Common myeloid progenitor, CD34-positive (primary cell): ENCODE measurements around the gene HELZ.

ENCODE experiments used
- CTCF ChIA-PET: fragments of 350-600 bp; sonication (Branson Sonifier 250); formaldehyde crosslinking; loops from one replicate; lab custom pipeline; 2021; ENCODE audit warnings: antibody characterized with exemption; lab: Charles Lee
- POLR2A ChIA-PET: fragments of 350-600 bp; sonication (Branson Sonifier 250); formaldehyde crosslinking; loops from one replicate; lab custom pipeline; 2021; ENCODE audit warnings: antibody characterized with exemption; lab: Charles Lee
- DNase-seq, 3 donors: peaks; one replicate each; pipeline versions ENCODE4 v3.0.0 to v3.0.0-alpha.2; 2013
- H3K27ac ChIP-seq, 2 experiments: 1 replicate in 1 of 2; 2 replicates in 1 of 2; pipeline ENCODE4 v1.7.0; 2013; ENCODE audit warnings: inconsistent platforms in 2 of 2, low read length in 2 of 2, mild to moderate bottlenecking in 2 of 2, low read depth in 1 of 2, moderate library complexity in 1 of 2; ENCODE audit not compliant: severe bottlenecking in 2 of 2, insufficient read depth in 1 of 2, poor library complexity in 1 of 2
- H3K27me3 ChIP-seq, 5 experiments: replicated peaks in 2 of 5; 1 replicate in 3 of 5; 2 replicates in 2 of 5; pipeline versions ENCODE4 v1.6.1 to v1.7.0; 2013; ENCODE audit warnings: low read length in 4 of 5, mild to moderate bottlenecking in 2 of 5, moderate library complexity in 2 of 5, inconsistent platforms in 1 of 5; ENCODE audit not compliant: insufficient read depth in 5 of 5, control insufficient read depth in 4 of 5
- H3K36me3 ChIP-seq, 4 experiments: 1 replicate in 2 of 4; 2 replicates in 2 of 4; pipeline versions ENCODE4 v1.6.1 to v1.7.0; 2013; ENCODE audit warnings: low read length in 3 of 4, control low read depth in 1 of 4, mild to moderate bottlenecking in 1 of 4; ENCODE audit not compliant: control insufficient read depth in 4 of 4, insufficient read depth in 4 of 4
- H3K4me1 ChIP-seq, 4 experiments: 1 replicate in 3 of 4; 2 replicates in 1 of 4; pipeline versions ENCODE4 v1.6.1 to v1.7.1; 2013; ENCODE audit warnings: low read length in 3 of 4, mild to moderate bottlenecking in 3 of 4, control low read depth in 1 of 4, inconsistent platforms in 1 of 4, moderate library complexity in 1 of 4; ENCODE audit not compliant: control insufficient read depth in 4 of 4, insufficient read depth in 4 of 4; ENCODE audit errors: control extremely low read depth in 1 of 4
- H3K4me3 ChIP-seq, 7 experiments: 1 replicate in 4 of 7; 2 replicates in 3 of 7; pipeline versions ENCODE4 v1.5.1 to v1.7.0; 2013; ENCODE audit warnings: mild to moderate bottlenecking in 7 of 7, low read length in 6 of 7, moderate library complexity in 6 of 7, inconsistent platforms in 2 of 7, low read depth in 2 of 7, control low read depth in 1 of 7; ENCODE audit not compliant: insufficient read depth in 4 of 7, control insufficient read depth in 1 of 7; ENCODE audit errors: extremely low read depth in 1 of 7
- H3K9me3 ChIP-seq, 5 experiments: 1 replicate in 4 of 5; 2 replicates in 1 of 5; pipeline versions ENCODE4 v1.6.1 to v1.7.1; 2013; ENCODE audit warnings: low read length in 4 of 5, mild to moderate bottlenecking in 2 of 5, inconsistent platforms in 1 of 5, low read depth in 1 of 5, moderate library complexity in 1 of 5; ENCODE audit not compliant: control insufficient read depth in 4 of 5, insufficient read depth in 2 of 5; ENCODE audit errors: control extremely low read depth in 1 of 5
- WGBS: methylation state at CpG from one replicate; pipeline ENCODE4 v1.1.5; 2013; ENCODE audit not compliant: insufficient coverage; 5-methylcytosine and 5-hydroxymethylcytosine counted together

HELZ gene

DNA sequence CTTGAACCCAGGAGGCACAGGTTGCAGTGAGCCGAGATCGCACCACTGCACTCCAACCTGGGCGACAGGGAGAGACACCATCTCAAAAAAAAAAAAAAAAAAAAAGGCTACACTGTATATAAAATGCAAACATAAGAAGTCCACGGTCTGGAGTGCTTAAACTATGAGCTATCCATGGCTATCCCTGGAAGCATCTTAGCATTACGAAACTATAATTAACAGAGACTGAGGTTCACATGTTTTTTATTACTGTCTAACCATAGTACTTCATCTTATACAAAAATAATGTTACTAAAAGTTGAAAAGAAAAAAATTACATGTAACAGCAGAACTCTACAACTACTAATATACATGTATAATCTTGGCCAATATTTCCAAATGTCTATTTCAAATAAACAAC, 32.8 kb downstream of the HELZ start:
- H3K27ac ChIP-seq, result no peak overlapping the region
- ChIA-PET CTCF (interaction anchor here (0.6 to 1.5 kb wide), 5 partner anchors 9 to 81 kb away, joined by 3 to 5 read pairs (median 3); no protein-coding TSS in a partner anchor), POLR2A (no interaction called here)

GRCh38 chr17:67211742-67212141, 33.3 kb downstream of the HELZ start:
- CTCF ChIA-PET, result interaction anchor here (0.9 to 1.5 kb wide), 3 partner anchors 9 to 81 kb away, joined by 3 read pairs; no protein-coding TSS in a partner anchor
- POLR2A ChIA-PET, result no interaction called here
- H3K9me3 ChIP-seq, result no peaks in the 10 kb centered on the region
- H3K36me3 ChIP-seq, result peaks cover 5 to 26% (median 15%) of the 10 kb centered on the region in 4 experiments
- no peak for DNase-seq
- no peak overlapping the region for H3K4me3 ChIP-seq
- WGBS, result 95% methylated on average over 4 of the region's 5 CpGs
- H3K27ac ChIP-seq, result no peak overlapping the region
- no peaks in the 10 kb centered on the region for H3K27me3 ChIP-seq
- H3K4me1 ChIP-seq, result peaks cover 0 to 12% (median 9%) of the 10 kb centered on the region in 4 experiments

More for the DNA sequence above, 32.8 kb downstream of the HELZ start:
- no peaks in the 10 kb centered on the region for H3K9me3 ChIP-seq
- H3K4me3 ChIP-seq, result no peak overlapping the region
- H3K27me3 ChIP-seq, result no peaks in the 10 kb centered on the region
- peaks cover 0 to 13% (median 9%) of the 10 kb centered on the region in 4 experiments for H3K4me1 ChIP-seq
- no peak for DNase-seq
- WGBS, result no CpG with 5 or more reads among the region's 5 CpGs
- H3K36me3 ChIP-seq, result peaks cover 5 to 30% (median 18%) of the 10 kb centered on the region in 4 experiments

DNA sequence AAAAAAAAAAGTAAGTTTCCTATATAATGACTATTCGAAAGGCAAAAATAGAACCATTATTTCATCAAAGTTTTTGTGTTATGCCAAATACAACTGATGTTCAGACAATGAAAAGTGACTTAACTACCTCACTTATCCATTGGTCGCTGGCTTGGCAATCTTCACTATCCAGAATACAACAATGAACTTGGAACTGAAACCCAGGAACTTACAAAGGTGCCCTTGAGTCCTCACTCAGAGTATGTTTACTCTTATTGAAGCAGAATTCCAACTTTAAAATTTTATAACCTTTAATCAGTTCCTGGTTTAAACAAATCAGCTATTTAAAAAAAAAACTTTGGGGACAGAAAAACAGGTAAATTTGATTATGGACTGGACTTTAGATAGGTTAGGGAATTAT, 34.1 kb downstream of the HELZ start:
- 80% methylated on average over 1 of the region's 2 CpGs for WGBS
- no peak for DNase-seq
- H3K27ac ChIP-seq, result no peak overlapping the region
- CTCF ChIA-PET, result interaction anchor here (0.6 to 2.8 kb wide), 3 partner anchors 9 to 796 kb away, joined by 3 to 13 read pairs (median 4); no protein-coding TSS in a partner anchor
- POLR2A ChIA-PET, result no interaction called here
- peaks cover 0 to 12% (median 9%) of the 10 kb centered on the region in 4 experiments for H3K4me1 ChIP-seq
- peaks cover 0 to 19% (median 10%) of the 10 kb centered on the region in 4 experiments for H3K36me3 ChIP-seq
- H3K9me3 ChIP-seq, result no peaks in the 10 kb centered on the region
- H3K4me3 ChIP-seq, result no peak overlapping the region
- no peaks in the 10 kb centered on the region for H3K27me3 ChIP-seq

DNA sequence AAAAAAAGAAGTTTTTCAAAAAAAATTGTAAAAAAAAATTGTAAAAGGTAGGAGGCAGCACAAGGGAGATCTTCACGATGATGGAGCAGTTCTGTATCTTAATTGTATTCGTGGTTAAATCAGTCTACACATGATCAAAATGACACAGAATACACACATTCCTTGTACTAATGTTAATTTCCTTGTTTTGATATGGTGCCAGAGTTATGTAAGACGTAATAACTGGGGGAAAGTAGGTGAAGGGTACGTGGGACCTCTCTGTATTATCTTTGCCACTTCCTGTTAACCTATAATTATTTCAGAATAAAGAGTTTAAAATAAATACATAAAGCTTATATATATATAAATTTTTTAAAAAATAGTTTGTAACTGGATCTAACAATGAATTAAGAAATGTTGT, 36.8 kb downstream of the HELZ start:
- no CpG with 5 or more reads among the region's 4 CpGs for WGBS
- CTCF ChIA-PET, result interaction anchor here (0.9 kb wide), 1 partner anchor 14 kb away, joined by 4 read pairs; no protein-coding TSS in a partner anchor
- POLR2A ChIA-PET, result no interaction called here

GRCh38 chr17:67203818-67204217, 41.2 kb downstream of the HELZ start:
- Histone ChIP-seq H3K4me1 (no peaks in the 10 kb centered on the region), H3K36me3 (peaks cover 11 to 32% (median 19%) of the 10 kb centered on the region in 4 experiments), H3K9me3 (no peaks in the 10 kb centered on the region), H3K27me3 (no peaks in the 10 kb centered on the region), H3K27ac (no peak overlapping the region), H3K4me3 (no peak overlapping the region)
- no peak for DNase-seq
- ChIA-PET CTCF (interaction anchor here (1.0 kb wide), 1 partner anchor 119 kb away, joined by 3 read pairs; no protein-coding TSS in a partner anchor), POLR2A (no interaction called here)

More for the DNA sequence above, 36.8 kb downstream of the HELZ start:
- H3K4me1 ChIP-seq, result peaks cover 0 to 7% (median 6%) of the 10 kb centered on the region in 4 experiments
- H3K36me3 ChIP-seq, result peaks cover 2 to 8% (median 3%) of the 10 kb centered on the region in 4 experiments
- no peak overlapping the region for H3K27ac ChIP-seq
- peak in 2 of 3 donors; percentile 9 to 22 for DNase-seq
- H3K9me3 ChIP-seq, result no peaks in the 10 kb centered on the region
- H3K4me3 ChIP-seq, result no peak overlapping the region
- H3K27me3 ChIP-seq, result no peaks in the 10 kb centered on the region

DNA sequence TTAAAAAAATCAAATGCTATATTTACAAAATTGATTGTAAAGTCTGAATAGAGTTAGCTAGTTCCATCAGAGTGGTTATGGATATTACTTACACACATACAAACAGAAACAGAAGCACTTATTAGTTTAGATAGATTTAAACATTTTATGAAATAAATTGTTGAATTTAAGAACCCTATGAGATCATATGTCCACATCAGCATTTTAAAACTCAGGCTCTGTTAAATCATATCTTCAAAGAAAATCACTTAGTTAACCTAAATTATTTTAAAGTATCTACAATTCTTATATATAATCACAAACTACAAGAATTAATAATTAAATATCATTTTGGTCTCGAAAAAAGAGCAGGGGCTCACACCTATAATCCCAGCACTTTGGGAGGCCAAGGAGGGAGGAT, 42.5 kb downstream of the HELZ start:
- H3K27me3 ChIP-seq, result no peaks in the 10 kb centered on the region
- ChIA-PET POLR2A (no interaction called here), CTCF (interaction anchor here (0.8 kb wide), 1 partner anchor 10 kb away, joined by 3 read pairs; no protein-coding TSS in a partner anchor)
- no peak overlapping the region for H3K27ac ChIP-seq
- H3K4me1 ChIP-seq, result no peaks in the 10 kb centered on the region
- no peak overlapping the region for H3K4me3 ChIP-seq
- no peak for DNase-seq
- no CpG with 5 or more reads among the region's 1 CpG for WGBS
- H3K36me3 ChIP-seq, result peaks cover 14 to 36% (median 23%) of the 10 kb centered on the region in 4 experiments
- H3K9me3 ChIP-seq, result peaks cover 0 to 1% (median 0%) of the 10 kb centered on the region in 5 experiments

GRCh38 chr17:67200727-67201301, 44.2 kb downstream of the HELZ start:
- no peak overlapping the region for H3K4me3 ChIP-seq
- H3K27me3 ChIP-seq, result no peaks in the 10 kb centered on the region
- ChIA-PET POLR2A (no interaction called here), CTCF (interaction anchor here (1.5 kb wide), 1 partner anchor 21 kb away, joined by 3 read pairs; no protein-coding TSS in a partner anchor)
- peak in 1 of 3 donors; percentile 10 for DNase-seq
- peaks cover 19 to 50% (median 34%) of the 10 kb centered on the region in 4 experiments for H3K36me3 ChIP-seq
- H3K9me3 ChIP-seq, result peaks cover 0 to 1% (median 0%) of the 10 kb centered on the region in 5 experiments
- H3K4me1 ChIP-seq, result no peaks in the 10 kb centered on the region
- 100% methylated on average over 2 of the region's 4 CpGs for WGBS
- no peak overlapping the region for H3K27ac ChIP-seq
